H1 (cell line): ENCODE results near the gene ARL8A. TPM values are rescaled to one million over a fixed set of nuclear protein-coding genes. Genes with fewer than 3 reads are reported as not detected.

Source experiments
- CTCF ChIA-PET: fragments of 300-600 bp; sonication (Branson Sonifier 250); formaldehyde crosslinking; loops from one replicate; lab custom pipeline; 2021; ENCODE audit not compliant: partially characterized antibody; lab: Charles Lee
- POLR2A ChIA-PET: fragments of 300-600 bp; sonication (Branson Sonifier 250); formaldehyde crosslinking; loops from one replicate; lab custom pipeline; 2021; ENCODE audit warnings: inconsistent platforms; ENCODE audit not compliant: partially characterized antibody; lab: Charles Lee
- DNase-seq, 2 experiments: peaks; one replicate each; pipeline versions ENCODE4 v3.0.0 to v3.0.0-alpha.2; 2010 to 2022; ENCODE audit warnings: low spot score in 2 of 2, low read depth in 1 of 2, mixed read lengths in 1 of 2
- FAIRE-seq: peaks from 2 replicates; lab custom pipeline; 2011; peaks lifted over from hg19 to GRCh38; lab: Jason Lieb, UNC
- H2AFZ ChIP-seq: 2 replicates; pipeline ENCODE4 v1.8.1; 2012; ENCODE audit warnings: low read length, inconsistent platforms
- H2AK5ac ChIP-seq: 2 replicates; pipeline ENCODE4 v1.6.1; 2013; ENCODE audit warnings: low read depth, low read length
- H2BK120ac ChIP-seq: replicated peaks from 2 replicates; pipeline ENCODE3; 2013; ENCODE audit warnings: low read depth, low read length, inconsistent platforms
- H2BK12ac ChIP-seq: 2 replicates; pipeline ENCODE4 v1.6.1; 2013; ENCODE audit warnings: low read depth, low read length
- H2BK15ac ChIP-seq: 2 replicates; pipeline ENCODE4 v1.6.1; 2013; ENCODE audit warnings: low read length
- H2BK20ac ChIP-seq: 2 replicates; pipeline ENCODE4 v1.6.1; 2013; ENCODE audit warnings: low read length
- H2BK5ac ChIP-seq: 2 replicates; pipeline ENCODE4 v1.6.1; 2013; ENCODE audit warnings: low read depth, low read length
- H3K14ac ChIP-seq: 2 replicates; pipeline ENCODE4 v1.6.1; 2013; ENCODE audit warnings: inconsistent platforms; ENCODE audit not compliant: insufficient read length
- H3K18ac ChIP-seq: 2 replicates; pipeline ENCODE4 v1.6.1; 2013; ENCODE audit warnings: low read length; ENCODE audit errors: extremely low read depth
- H3K23ac ChIP-seq: 2 replicates; pipeline ENCODE4 v1.6.1; 2013; ENCODE audit warnings: inconsistent platforms; ENCODE audit not compliant: insufficient read length
- H3K23me2 ChIP-seq: 2 replicates; pipeline ENCODE4 v1.6.1; 2013; ENCODE audit warnings: low read depth, low read length
- H3K27ac ChIP-seq: 2 replicates; pipeline ENCODE4 v1.6.1; 2011; ENCODE audit warnings: low read depth, low read length, inconsistent platforms
- H3K27me3 ChIP-seq, 4 experiments: replicated peaks in 1 of 4; 1 replicate in 1 of 4; 2 replicates in 3 of 4; pipeline versions ENCODE4 v1.6.1 to v1.8.1; 2011 to 2013; ENCODE audit warnings: low read length in 3 of 4, mild to moderate bottlenecking in 3 of 4, inconsistent platforms in 2 of 4, mixed read lengths in 2 of 4, moderate library complexity in 1 of 4; ENCODE audit not compliant: control insufficient read depth in 3 of 4, insufficient read depth in 3 of 4; ENCODE audit errors: extremely low read depth in 1 of 4
- H3K36me3 ChIP-seq, 4 experiments: 2 replicates each; pipeline versions ENCODE4 v1.6.1 to v1.8.1; 2011 to 2013; ENCODE audit warnings: mild to moderate bottlenecking in 4 of 4, low read length in 3 of 4, moderate library complexity in 2 of 4, control low read depth in 1 of 4, inconsistent platforms in 1 of 4; ENCODE audit not compliant: insufficient read depth in 4 of 4, control insufficient read depth in 2 of 4
- H3K4ac ChIP-seq: replicated peaks from 2 replicates; pipeline ENCODE3; 2013; ENCODE audit warnings: low read length, low read depth, mixed read lengths, inconsistent platforms; ENCODE audit not compliant: insufficient read length
- H3K4me1 ChIP-seq, 4 experiments: replicated peaks in 1 of 4; 1 replicate in 1 of 4; 2 replicates in 3 of 4; pipeline versions ENCODE4 v1.6.1 to v1.8.1; 2011 to 2013; ENCODE audit warnings: low read length in 3 of 4, inconsistent platforms in 2 of 4, mixed read lengths in 1 of 4; ENCODE audit not compliant: insufficient read depth in 4 of 4, control insufficient read depth in 3 of 4
- H3K4me2 ChIP-seq, 2 experiments: 2 replicates each; pipeline versions ENCODE4 v1.6.1 to v1.8.1; 2011 to 2013; ENCODE audit warnings: low read depth in 2 of 2, low read length in 2 of 2, control low read depth in 1 of 2, inconsistent platforms in 1 of 2, mild to moderate bottlenecking in 1 of 2; ENCODE audit not compliant: insufficient read depth in 1 of 2
- H3K4me3 ChIP-seq, 4 experiments: fragments of 200-600, 300-600 bp in 1 of 4; sonication (generic), shearing (Covaris generic), sonication (Bioruptor Twin) in 1 of 4; 2 replicates each; pipeline versions ENCODE4 v1.5.1 to v1.8.1; 2011 to 2016; ENCODE audit warnings: low read length in 4 of 4, low read depth in 3 of 4, control low read depth in 2 of 4, inconsistent platforms in 2 of 4, mild to moderate bottlenecking in 2 of 4, mixed read lengths in 1 of 4, moderate library complexity in 1 of 4; ENCODE audit not compliant: insufficient read depth in 2 of 4; ENCODE audit errors: extremely low read depth in 1 of 4
- H3K56ac ChIP-seq: replicated peaks from 2 replicates; pipeline ENCODE3; 2013; ENCODE audit warnings: low read depth, mild to moderate bottlenecking, mixed read lengths, low read length, inconsistent platforms; ENCODE audit not compliant: insufficient read length
- H3K79me1 ChIP-seq: 2 replicates; pipeline ENCODE4 v1.6.1; 2013; ENCODE audit warnings: low read depth, low read length, control low read depth
- H3K79me2 ChIP-seq, 2 experiments: 2 replicates each; pipeline versions ENCODE4 v1.6.1 to v1.8.1; 2012 to 2013; ENCODE audit warnings: low read length in 2 of 2, mild to moderate bottlenecking in 2 of 2, inconsistent platforms in 1 of 2; ENCODE audit not compliant: insufficient read depth in 2 of 2, control insufficient read depth in 1 of 2
- H3K9ac ChIP-seq, 4 experiments: replicated peaks in 1 of 4; 1 replicate in 1 of 4; 2 replicates in 3 of 4; pipeline versions ENCODE4 v1.6.1 to v1.8.1; 2011 to 2013; ENCODE audit warnings: low read depth in 3 of 4, low read length in 3 of 4, control low read depth in 2 of 4, mild to moderate bottlenecking in 2 of 4, moderate library complexity in 2 of 4, inconsistent platforms in 1 of 4; ENCODE audit errors: extremely low read depth in 1 of 4
- H3K9me3 ChIP-seq, 2 experiments: 2 replicates each; pipeline versions ENCODE4 v1.6.1 to v1.8.1; 2012 to 2013; ENCODE audit warnings: mild to moderate bottlenecking in 2 of 2, moderate library complexity in 2 of 2, control low read depth in 1 of 2, inconsistent platforms in 1 of 2, low read depth in 1 of 2, low read length in 1 of 2, mixed read lengths in 1 of 2; ENCODE audit not compliant: insufficient read depth in 2 of 2
- H4K20me1 ChIP-seq, 2 experiments: replicated peaks in 1 of 2; 2 replicates each; pipeline versions ENCODE3 to v1.8.1; 2011 to 2013; ENCODE audit warnings: inconsistent platforms in 2 of 2, low read length in 2 of 2, mild to moderate bottlenecking in 1 of 2; ENCODE audit not compliant: insufficient read depth in 2 of 2, control insufficient read depth in 1 of 2
- H4K5ac ChIP-seq: 2 replicates; pipeline ENCODE4 v1.6.1; 2013; ENCODE audit warnings: low read length, low read depth, mixed read lengths, inconsistent platforms; ENCODE audit not compliant: insufficient read length
- H4K8ac ChIP-seq: 2 replicates; pipeline ENCODE4 v1.8.0; 2013; ENCODE audit warnings: mild to moderate bottlenecking, moderate library complexity, low read length, inconsistent platforms; ENCODE audit not compliant: insufficient read depth; ENCODE audit errors: extremely low read depth
- H4K91ac ChIP-seq: replicated peaks from 2 replicates; pipeline ENCODE3; 2013; ENCODE audit warnings: low read length, mixed read lengths, inconsistent platforms; ENCODE audit not compliant: insufficient read length
- RNF2 ChIP-seq: fragments of 200-900, 300-1000 bp; sonication (generic); IDR thresholded peaks from 2 replicates; pipeline ENCODE4 v1.7.1; 2016; ENCODE audit warnings: borderline replicate concordance, low read depth, mild to moderate bottlenecking, antibody characterized with exemption, low read length; ENCODE audit not compliant: poor library complexity, severe bottlenecking; ENCODE audit errors: missing control alignments
- WGBS, 2 experiments: shearing (Covaris generic) in 1 of 2; methylation state at CpG; one replicate each; pipeline versions ENCODE4 v1.1.6 to v1.1.7; 2013 to 2015; ENCODE audit warnings: low lambda C conversion rate in 2 of 2, mixed read lengths in 2 of 2, inconsistent platforms in 1 of 2, low coverage in 1 of 2, missing lambda C conversion rate in 1 of 2; ENCODE audit not compliant: insufficient replicate concordance in 2 of 2, insufficient coverage in 1 of 2, insufficient read length in 1 of 2; ENCODE audit errors: extremely low coverage in 1 of 2, missing lambda C conversion rate in 1 of 2; 5-methylcytosine and 5-hydroxymethylcytosine counted together
- polyA plus RNA-seq, 7 experiments: library from polyadenylated mRNA; depleted of rRNA in 3 of 7; stranded (reverse) in 5 of 7; unstranded in 2 of 7; fragments of >200 nt in 5 of 7; fragments of 200-250 nt in 2 of 7; gene quantifications; 1 replicate in 5 of 7; 2 replicates in 1 of 7; 4 replicates in 1 of 7; pipeline versions ENCODE4 v1.2.1 to v1.2.3, GENCODE V29; 2011 to 2013; ENCODE audit warnings: missing spikeins in 2 of 7, mixed read lengths in 2 of 7
- total RNA-seq: library from RNA; stranded (reverse); fragmentation: NEBNext Ultra II Directional; extraction: Animal tissue kit (Norgen Biotek cat#: 25700); gene quantifications from 2 replicates; pipeline ENCODE4 v1.2.1, GENCODE V29; 2021
- TF ChIP-seq, protein P1 (sequence below), 3 experiments: IDR thresholded peaks; 1 replicate in 2 of 3; 2 replicates in 1 of 3; pipeline versions ENCODE4 v1.5.1 to v1.6.1; 2011; ENCODE audit warnings: low read length in 3 of 3, mild to moderate bottlenecking in 3 of 3, inconsistent platforms in 2 of 3, low read depth in 1 of 3, moderate library complexity in 1 of 3; ENCODE audit not compliant: insufficient read depth in 1 of 3; ENCODE audit errors: control extremely low read depth in 1 of 3

The ARL8A gene
- total and polyA plus RNA-seq, 2 of the 8 experiments (the other 6 are each of a cell fraction or from before 2014, with no cell fraction given), result 40.3 to 58.7 TPM

DNA sequence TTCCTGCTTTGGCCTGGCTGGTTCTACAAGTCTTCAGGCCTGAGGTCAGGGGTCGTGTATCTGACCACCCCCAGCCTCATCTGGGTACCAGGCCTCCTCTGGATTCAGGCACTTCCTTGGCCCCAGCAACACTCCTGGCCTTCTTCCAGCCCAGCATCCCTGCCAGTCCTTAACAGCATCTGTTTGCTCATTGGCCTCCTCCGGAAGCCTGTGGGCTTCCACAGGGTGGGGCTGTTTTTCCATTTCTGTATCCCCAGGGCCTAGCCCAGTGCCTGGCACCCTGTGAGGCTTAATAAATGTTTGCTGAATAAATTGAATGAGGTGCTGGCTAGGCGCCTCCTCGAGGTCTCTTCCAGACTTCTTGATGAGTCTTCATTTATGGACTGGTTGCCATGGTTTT is 43.4 kb downstream of the ARL8A start:
- Histone ChIP-seq H3K4me3 (no peak overlapping the region), H3K23me2 (no peaks in the 10 kb centered on the region), H4K91ac (peak overlapping the region; percentile 25), H3K23ac (no peak overlapping the region), H4K20me1 (no peaks in the 10 kb centered on the region), H2AFZ (no peak overlapping the region), H3K9ac (no peak overlapping the region), H2BK15ac (0 out of 2 replicates have a peak overlapping the region, but pooled peaks have one; percentile 92), H2BK120ac (no peak overlapping the region), H3K9me3 (no peaks in the 10 kb centered on the region), H3K4ac (peak overlapping the region; percentile 21), H3K56ac (no peak overlapping the region), H3K36me3 (no peaks in the 10 kb centered on the region), H3K4me1 (peaks cover 12 to 15% (median 14%) of the 10 kb centered on the region in 4 experiments), H2BK20ac (no peak overlapping the region), H3K18ac (peak overlapping the region; percentile 34; the same call in 1 of the 2 replicates), H2BK12ac (0 out of 2 replicates have a peak overlapping the region, but pooled peaks have one; percentile 11), H3K27me3 (no peaks in the 10 kb centered on the region), H2BK5ac (no peak overlapping the region), H3K14ac (no peak overlapping the region), H3K79me1 (no peaks in the 10 kb centered on the region), H2AK5ac (no peak overlapping the region), H4K8ac (no peak overlapping the region), H4K5ac (peak overlapping the region; percentile 13), H3K27ac (no peak overlapping the region), H3K79me2 (no peaks in the 10 kb centered on the region), H3K4me2 (peak overlapping the region in 1 of 2 experiments; percentile 47; a peak in 1 of 4 replicates)
- ChIA-PET CTCF (interaction anchor here (0.6 to 3.0 kb wide), 12 partner anchors 11 to 608 kb away, joined by 3 to 20 read pairs (median 4); no protein-coding TSS in a partner anchor), POLR2A (interaction anchor here (2.0 to 2.9 kb wide), 3 partner anchors 15 to 94 kb away, joined by 5 to 10 read pairs (median 7); partner anchors contain the start of gene ELF3)
- TF ChIP-seq, protein P1, sequence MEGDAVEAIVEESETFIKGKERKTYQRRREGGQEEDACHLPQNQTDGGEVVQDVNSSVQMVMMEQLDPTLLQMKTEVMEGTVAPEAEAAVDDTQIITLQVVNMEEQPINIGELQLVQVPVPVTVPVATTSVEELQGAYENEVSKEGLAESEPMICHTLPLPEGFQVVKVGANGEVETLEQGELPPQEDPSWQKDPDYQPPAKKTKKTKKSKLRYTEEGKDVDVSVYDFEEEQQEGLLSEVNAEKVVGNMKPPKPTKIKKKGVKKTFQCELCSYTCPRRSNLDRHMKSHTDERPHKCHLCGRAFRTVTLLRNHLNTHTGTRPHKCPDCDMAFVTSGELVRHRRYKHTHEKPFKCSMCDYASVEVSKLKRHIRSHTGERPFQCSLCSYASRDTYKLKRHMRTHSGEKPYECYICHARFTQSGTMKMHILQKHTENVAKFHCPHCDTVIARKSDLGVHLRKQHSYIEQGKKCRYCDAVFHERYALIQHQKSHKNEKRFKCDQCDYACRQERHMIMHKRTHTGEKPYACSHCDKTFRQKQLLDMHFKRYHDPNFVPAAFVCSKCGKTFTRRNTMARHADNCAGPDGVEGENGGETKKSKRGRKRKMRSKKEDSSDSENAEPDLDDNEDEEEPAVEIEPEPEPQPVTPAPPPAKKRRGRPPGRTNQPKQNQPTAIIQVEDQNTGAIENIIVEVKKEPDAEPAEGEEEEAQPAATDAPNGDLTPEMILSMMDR (IDR thresholded peaks at IDR 0.05; ENCODE audit: control extremely low read depth in 1 of 3, insufficient read depth in 1 of 3, low read depth in 1 of 3, low read length in 3 of 3), result 0 out of 4 replicates have a peak, but pooled peaks of 1 of the 3 experiments have one; percentile 16
- no peak for TF ChIP-seq RNF2
- DNase-seq, result no peak
- no peak for FAIRE-seq
- 70% methylated on average over 4 of the region's 4 CpGs; no CpG with 5 or more reads in 1 of the 2 experiments for WGBS, 2 experiments
